Activated CD4-positive, alpha-beta T cell treated with anti-CD3 and anti-CD28 coated beads, Interleukin-2, amount 10 ng/mL, durations not matched to agents 24 days and 14 days (primary cell): Measurements from ENCODE around the gene PIP4K2B. TPM values are rescaled to one million over a fixed set of nuclear protein-coding genes. Genes with fewer than 3 reads are reported as not detected.
A peak's percentile ranks its signal among the peaks of the same experiment; 100 is the strongest.

Experiments used
- DNase-seq: peaks from one replicate; pipeline ENCODE4 v3.0.0; 2022
- H3K27ac Mint-ChIP-seq: one replicate; pipeline ENCODE4 v1.8.0; 2022; ENCODE audit warnings: mild to moderate bottlenecking, mixed read lengths
- H3K27me3 Mint-ChIP-seq: one replicate; pipeline ENCODE4 v1.8.0; 2022; ENCODE audit warnings: mixed read lengths
- H3K36me3 Mint-ChIP-seq: one replicate; pipeline ENCODE4 v1.8.0; 2022; ENCODE audit warnings: low read depth, mild to moderate bottlenecking, mixed read lengths
- H3K4me1 Mint-ChIP-seq: one replicate; pipeline ENCODE4 v1.8.0; 2021; ENCODE audit warnings: mixed read lengths
- H3K4me3 Mint-ChIP-seq: one replicate; pipeline ENCODE4 v1.8.0; 2022; ENCODE audit warnings: mild to moderate bottlenecking, moderate library complexity, mixed read lengths
- H3K9me3 Mint-ChIP-seq: one replicate; pipeline ENCODE4 v1.8.0; 2021; ENCODE audit warnings: mixed read lengths
- intact Hi-C: fragments of 100-400 bp; cut with micrococcal nuclease; formaldehyde crosslinking; loops from one replicate; pipeline ENCODE4 v1.15.1; 2023
- total RNA-seq: library from RNA; stranded (reverse); gene quantifications from 2 replicates; pipeline ENCODE4 v1.2.3, GENCODE V29; 2022

PIP4K2B gene
- total RNA-seq, 1 donor from 2014 or later: 42.8 TPM

GRCh38 chr17:38753071-38753506 lies 46.3 kb downstream of the PIP4K2B start:
- intact Hi-C loops: loop anchor here (2.0 to 5.0 kb wide), 2 partner anchors 46 to 99 kb away; partner anchors contain the start of genes PIP4K2B and RPL23
- Mint-ChIP-seq H3K9me3 (no peaks in the 10 kb centered on the region), H3K27me3 (peaks cover 24% of the 10 kb centered on the region), H3K27ac (peak overlapping the region; percentile 98), H3K4me3 (peak overlapping the region; percentile 99), H3K4me1 (peaks cover 39% of the 10 kb centered on the region), H3K36me3 (peaks cover 37% of the 10 kb centered on the region)
- DNase-seq: no peak

GRCh38 chr17:38752308-38753070 lies 46.9 kb downstream of the PIP4K2B start, which contains the start of gene PSMB3:
Gene PSMB3 (plus strand): TSS chr17:38752741. CDS start chr17:38752827, 86 bp downstream.
- intact Hi-C loops: loop anchor here (1.0 to 5.0 kb wide), 7 partner anchors 46 to 402 kb away; partner anchors contain the start of genes CWC25, PIP4K2B and RPL23
- Mint-ChIP-seq H3K4me3 (peak within 1 kb of the TSS; percentile 99), H3K36me3 (peaks cover 34% of the 10 kb centered on the region), H3K9me3 (no peaks in the 10 kb centered on the region), H3K4me1 (peaks cover 39% of the 10 kb centered on the region), H3K27me3 (peaks cover 27% of the 10 kb centered on the region), H3K27ac (peak within 1 kb of the TSS; percentile 98)
- DNase-seq: peak; percentile 99

GRCh38 chr17:38751808-38752307 lies 47.5 kb downstream of the PIP4K2B start:
- H3K4me1 Mint-ChIP-seq: peaks cover 39% of the 10 kb centered on the region
- peak; percentile 97 for DNase-seq
- peaks cover 31% of the 10 kb centered on the region for H3K36me3 Mint-ChIP-seq
- peaks cover 28% of the 10 kb centered on the region for H3K27me3 Mint-ChIP-seq
- H3K9me3 Mint-ChIP-seq: no peaks in the 10 kb centered on the region
- peak overlapping the region; percentile 99 for H3K4me3 Mint-ChIP-seq
- peak overlapping the region; percentile 98 for H3K27ac Mint-ChIP-seq
- intact Hi-C loops: loop anchor here (1.0 to 5.0 kb wide), 8 partner anchors 22 to 402 kb away; partner anchors contain the start of genes CISD3, CWC25, PIP4K2B and RPL23

GRCh38 chr17:38751144-38751807 lies 48.1 kb downstream of the PIP4K2B start:
- peaks cover 28% of the 10 kb centered on the region for H3K36me3 Mint-ChIP-seq
- peak overlapping the region; percentile 99 for H3K4me3 Mint-ChIP-seq
- H3K27me3 Mint-ChIP-seq: peaks cover 34% of the 10 kb centered on the region
- H3K9me3 Mint-ChIP-seq: no peaks in the 10 kb centered on the region
- intact Hi-C loops: loop anchor here (1.0 to 5.0 kb wide), 2 partner anchors 21 to 101 kb away; partner anchors contain the start of genes CISD3 and RPL23
- DNase-seq: no peak
- H3K27ac Mint-ChIP-seq: peak overlapping the region; percentile 98
- peaks cover 45% of the 10 kb centered on the region for H3K4me1 Mint-ChIP-seq

- H3K9me3 Mint-ChIP-seq: no peaks in the 10 kb centered on the region
- peaks cover 48% of the 10 kb centered on the region for H3K4me1 Mint-ChIP-seq
- H3K27me3 Mint-ChIP-seq: peaks cover 39% of the 10 kb centered on the region
- intact Hi-C loops: loop anchor here (1.0 to 5.0 kb wide), 2 partner anchors 20 to 102 kb away; partner anchors contain the start of genes CISD3 and RPL23
- peak overlapping the region; percentile 99 for H3K4me3 Mint-ChIP-seq
- DNase-seq: peak; percentile 74
- peak overlapping the region; percentile 98 for H3K27ac Mint-ChIP-seq
- peaks cover 20% of the 10 kb centered on the region for H3K36me3 Mint-ChIP-seq
Measured at GRCh38 chr17:38750312-38751121, 48.8 kb downstream of the PIP4K2B start.

- no peak for DNase-seq
- intact Hi-C loops: loop anchor here (5.0 kb wide), 1 partner anchor 102 kb away; the partner anchor contains the start of gene RPL23
Measured at GRCh38 chr17:38750044-38750311, 49.4 kb downstream of the PIP4K2B start.

GRCh38 chr17:38749223-38750043 lies 49.9 kb downstream of the PIP4K2B start:
- Mint-ChIP-seq H3K4me1 (peaks cover 45% of the 10 kb centered on the region), H3K4me3 (peak overlapping the region; percentile 99), H3K9me3 (no peaks in the 10 kb centered on the region), H3K27me3 (peaks cover 39% of the 10 kb centered on the region), H3K27ac (no peak overlapping the region), H3K36me3 (peaks cover 15% of the 10 kb centered on the region)
- DNase-seq: peak; percentile 73
- intact Hi-C loops: loop anchor here (5.0 kb wide), 1 partner anchor 103 kb away; the partner anchor contains the start of gene RPL23

More at GRCh38 chr17:38750044-38750311, 49.4 kb downstream of the PIP4K2B start:
- Mint-ChIP-seq H3K4me3 (peak overlapping the region; percentile 99), H3K36me3 (peaks cover 18% of the 10 kb centered on the region), H3K27me3 (peaks cover 39% of the 10 kb centered on the region), H3K27ac (no peak overlapping the region), H3K9me3 (no peaks in the 10 kb centered on the region), H3K4me1 (peaks cover 48% of the 10 kb centered on the region)

GRCh38 chr17:38748892-38749222 lies 50.5 kb downstream of the PIP4K2B start:
- no peak for DNase-seq
- no peak overlapping the region for H3K27ac Mint-ChIP-seq
- peaks cover 39% of the 10 kb centered on the region for H3K27me3 Mint-ChIP-seq
- H3K4me1 Mint-ChIP-seq: peaks cover 43% of the 10 kb centered on the region
- intact Hi-C loops: no loop called here
- H3K4me3 Mint-ChIP-seq: peak overlapping the region; percentile 99
- H3K36me3 Mint-ChIP-seq: peaks cover 11% of the 10 kb centered on the region
- no peaks in the 10 kb centered on the region for H3K9me3 Mint-ChIP-seq

GRCh38 chr17:38748149-38748891 lies 51.0 kb downstream of the PIP4K2B start, which contains the start of gene PCGF2:
Gene PCGF2 (minus strand): TSS chr17:38748336. CDS start chr17:38740402, 7,934 bp downstream.
- peaks cover 44% of the 10 kb centered on the region for H3K4me1 Mint-ChIP-seq
- H3K36me3 Mint-ChIP-seq: peaks cover 8% of the 10 kb centered on the region
- no peaks in the 10 kb centered on the region for H3K9me3 Mint-ChIP-seq
- intact Hi-C loops: no loop called here
- H3K4me3 Mint-ChIP-seq: peak within 1 kb of the TSS; percentile 99
- peaks cover 39% of the 10 kb centered on the region for H3K27me3 Mint-ChIP-seq
- H3K27ac Mint-ChIP-seq: no peak within 1 kb of the TSS
- peak; percentile 70 for DNase-seq

GRCh38 chr17:38747463-38748148 lies 51.8 kb downstream of the PIP4K2B start:
- Mint-ChIP-seq H3K4me3 (peak overlapping the region; percentile 84), H3K9me3 (no peaks in the 10 kb centered on the region), H3K27me3 (peaks cover 39% of the 10 kb centered on the region), H3K4me1 (peaks cover 49% of the 10 kb centered on the region), H3K27ac (no peak overlapping the region), H3K36me3 (peaks cover 7% of the 10 kb centered on the region)
- peak; percentile 71 for DNase-seq
- intact Hi-C loops: no loop called here

- Mint-ChIP-seq H3K4me1 (peaks cover 48% of the 10 kb centered on the region), H3K27ac (peak overlapping the region; percentile 14), H3K9me3 (no peaks in the 10 kb centered on the region), H3K27me3 (peaks cover 37% of the 10 kb centered on the region), H3K36me3 (peaks cover 2% of the 10 kb centered on the region), H3K4me3 (peak overlapping the region; percentile 84)
- intact Hi-C loops: no loop called here
- no peak for DNase-seq
Measured at GRCh38 chr17:38746849-38747462, 52.4 kb downstream of the PIP4K2B start.
